OCI-LY7 (cell line): ENCODE data around the gene KCNQ1OT1. TPM values are rescaled to one million over a fixed set of nuclear protein-coding genes. Genes with fewer than 3 reads are reported as not detected.

Source experiments
- BruUV-seq: library from RNA; stranded (reverse); fragments of 400-500 nt; replicated peaks from 2 replicates; lab custom pipeline; 2021; lab: Mats Ljungman, UMichigan
- CTCF ChIA-PET: fragments of 300-600 bp; sonication (Branson Sonifier 250); formaldehyde crosslinking; loops from one replicate; lab custom pipeline; 2022; ENCODE audit warnings: antibody characterized with exemption; ENCODE audit not compliant: unreplicated experiment; lab: Charles Lee
- POLR2A ChIA-PET: fragments of 300-600 bp; sonication (Branson Sonifier 250); formaldehyde crosslinking; loops from one replicate; lab custom pipeline; 2022; ENCODE audit warnings: antibody characterized with exemption; lab: Charles Lee
- DNase-seq: peaks from one replicate; pipeline ENCODE4 v3.0.0-alpha.2; 2015; ENCODE audit warnings: low spot score
- H2AFZ ChIP-seq: fragments of 200-600 bp; sonication (generic), shearing (Covaris generic); 2 replicates; pipeline ENCODE4 v1.6.1; 2014; ENCODE audit warnings: mild to moderate bottlenecking, antibody characterized with exemption, low read length, moderate library complexity
- H3K27ac ChIP-seq: fragments of 200-600 bp; sonication (generic); 2 replicates; pipeline ENCODE4 v1.5.1; 2014; ENCODE audit warnings: mixed run types, low read depth, mild to moderate bottlenecking, moderate library complexity, low read length, inconsistent platforms; ENCODE audit not compliant: poor library complexity, severe bottlenecking
- H3K36me3 ChIP-seq: fragments of 200-600 bp; sonication (generic); 2 replicates; pipeline ENCODE4 v1.6.1; 2014; ENCODE audit warnings: mild to moderate bottlenecking, antibody characterized with exemption, low read length, moderate library complexity, mixed read lengths; ENCODE audit not compliant: insufficient read depth
- H3K4me1 ChIP-seq: fragments of 200-600 bp; sonication (generic); 2 replicates; pipeline ENCODE4 v1.5.1; 2014; ENCODE audit warnings: mild to moderate bottlenecking, low read length; ENCODE audit not compliant: insufficient read depth, poor library complexity, severe bottlenecking
- H3K4me2 ChIP-seq: fragments of 200-600 bp; sonication (generic); 2 replicates; pipeline ENCODE4 v1.6.1; 2014; ENCODE audit warnings: mild to moderate bottlenecking, low read length
- H3K4me3 ChIP-seq: fragments of 200-600 bp; sonication (generic); 2 replicates; pipeline ENCODE4 v1.5.1; 2014; ENCODE audit warnings: mild to moderate bottlenecking, low read depth, low read length; ENCODE audit not compliant: poor library complexity, severe bottlenecking
- H3K79me2 ChIP-seq: fragments of 200-600 bp; sonication (generic); 2 replicates; pipeline ENCODE4 v1.6.1; 2016; ENCODE audit warnings: low read depth, mild to moderate bottlenecking, low read length, moderate library complexity, mixed read lengths; ENCODE audit not compliant: insufficient read depth
- H3K9me2 ChIP-seq: fragments of 200-600 bp; sonication (generic); 2 replicates; pipeline ENCODE4 v1.6.1; 2016; ENCODE audit warnings: mild to moderate bottlenecking, low read length, mixed read lengths; ENCODE audit not compliant: insufficient read depth
- H3K9me3 ChIP-seq: fragments of 200-600 bp; sonication (generic); 2 replicates; pipeline ENCODE4 v1.6.1; 2014; ENCODE audit warnings: mild to moderate bottlenecking, mixed run types, low read length, mixed read lengths
- H4K20me1 ChIP-seq: fragments of 200-600 bp; sonication (generic); 2 replicates; pipeline ENCODE4 v1.6.1; 2014; ENCODE audit warnings: mild to moderate bottlenecking, antibody characterized with exemption, low read length, moderate library complexity, mixed read lengths; ENCODE audit not compliant: insufficient read depth
- CTCF ChIP-seq: fragments of 200-600 bp; sonication (generic); conservative IDR thresholded peaks from 2 replicates; pipeline ENCODE4 v1.5.1; 2014; ENCODE audit warnings: mild to moderate bottlenecking, antibody characterized with exemption, low read length, moderate library complexity, mixed read lengths
- EZH2phosphoT487 ChIP-seq: fragments of 200-600 bp; sonication (generic); IDR thresholded peaks from 2 replicates; pipeline ENCODE4 v1.6.1; 2018; ENCODE audit warnings: low read depth, borderline replicate concordance, mild to moderate bottlenecking, mixed run types, antibody characterized with exemption, low read length, moderate library complexity, mixed read lengths
- intact Hi-C: fragments of 100-400 bp; cut with micrococcal nuclease; formaldehyde crosslinking; loops from one replicate; pipeline ENCODE4 v1.10.0; 2022; ENCODE audit not compliant: unreplicated experiment
- total RNA-seq, 2 experiments: library from RNA; depleted of rRNA in 1 of 2; stranded (reverse); fragments of >200 nt in 1 of 2; shearing (Covaris generic) in 1 of 2; gene quantifications; 2 replicates each; pipeline ENCODE4 v1.2.3, GENCODE V29; 2014 to 2022

KCNQ1OT1 gene
- total RNA-seq, 2 experiments from 2014 or later: 2.9 to 3.4 TPM

GRCh38 chr11:2581151-2581930 is 118.5 kb downstream of the KCNQ1OT1 start:
- intact Hi-C loops: no loop called here
- Histone ChIP-seq H3K79me2 (no peaks in the 10 kb centered on the region), H3K27ac (no peak overlapping the region), H3K4me3 (no peak overlapping the region), H3K4me2 (no peak overlapping the region), H3K36me3 (no peaks in the 10 kb centered on the region), H3K4me1 (no peaks in the 10 kb centered on the region), H4K20me1 (no peaks in the 10 kb centered on the region), H3K9me2 (no peaks in the 10 kb centered on the region), H3K9me3 (no peaks in the 10 kb centered on the region), H2AFZ (no peak overlapping the region)
- no peak for DNase-seq
- POLR2A ChIA-PET: no interaction called here
- TF ChIP-seq EZH2phosphoT487: no peak
- TF ChIP-seq CTCF: no peak
- BruUV-seq: no TSS peak
- CTCF ChIA-PET: no interaction called here

- intact Hi-C loops: no loop called here
- CTCF ChIA-PET: no interaction called here
Observed at GRCh38 chr11:2580571-2581001, 119.2 kb downstream of the KCNQ1OT1 start.

GRCh38 chr11:2580061-2580421 is 119.8 kb downstream of the KCNQ1OT1 start:
- Histone ChIP-seq H3K4me3 (no peak overlapping the region), H3K4me2 (no peak overlapping the region), H3K27ac (no peak overlapping the region), H3K79me2 (no peaks in the 10 kb centered on the region), H3K9me3 (no peaks in the 10 kb centered on the region), H3K9me2 (no peaks in the 10 kb centered on the region), H3K4me1 (no peaks in the 10 kb centered on the region), H3K36me3 (no peaks in the 10 kb centered on the region), H4K20me1 (no peaks in the 10 kb centered on the region), H2AFZ (no peak overlapping the region)
- TF ChIP-seq EZH2phosphoT487 (no peak), CTCF (no peak)
- ChIA-PET CTCF (no interaction called here), POLR2A (no interaction called here)
- DNase-seq: no peak
- no TSS peak for BruUV-seq
- intact Hi-C loops: no loop called here

More at GRCh38 chr11:2580571-2581001, 119.2 kb downstream of the KCNQ1OT1 start:
- Histone ChIP-seq H3K27ac (no peak overlapping the region), H3K4me2 (no peak overlapping the region), H3K9me2 (no peaks in the 10 kb centered on the region), H3K36me3 (no peaks in the 10 kb centered on the region), H3K4me3 (no peak overlapping the region), H3K4me1 (no peaks in the 10 kb centered on the region), H2AFZ (no peak overlapping the region), H3K79me2 (no peaks in the 10 kb centered on the region), H3K9me3 (no peaks in the 10 kb centered on the region), H4K20me1 (no peaks in the 10 kb centered on the region)
- BruUV-seq: no TSS peak
- no peak for TF ChIP-seq EZH2phosphoT487
- POLR2A ChIA-PET: no interaction called here
- no peak for DNase-seq
